GM21528 (cell line): ENCODE measurements around the gene IFIT3.

Experiments
- ATAC-seq: cut with Tn5 transposase; IDR thresholded peaks from one replicate; pipeline ENCODE4 v1.9.1; 2021; ENCODE audit warnings: mild to moderate bottlenecking, moderate library complexity; ENCODE audit not compliant: unreplicated experiment, low FRiP score

IFIT3 gene

GRCh38 chr10:89384474-89385340 is 56.9 kb downstream of the IFIT3 start:
- no peak for ATAC-seq

GRCh38 chr10:89388806-89389205 is 61.0 kb downstream of the IFIT3 start:
- no peak for ATAC-seq

- ATAC-seq = no peak
Measured at GRCh38 chr10:89389254-89389653, 61.5 kb downstream of the IFIT3 start.
